ENCODE results near the gene NEU3. TPM values are rescaled to one million over a fixed set of nuclear protein-coding genes. Genes with fewer than 3 reads are reported as not detected.

Gene NEU3
- total and polyA plus RNA-seq, 2 of the 13 experiments (the other 11 are each of a cell fraction or from before 2014, with no cell fraction given) = 6.3 to 15.3 TPM

DNA sequence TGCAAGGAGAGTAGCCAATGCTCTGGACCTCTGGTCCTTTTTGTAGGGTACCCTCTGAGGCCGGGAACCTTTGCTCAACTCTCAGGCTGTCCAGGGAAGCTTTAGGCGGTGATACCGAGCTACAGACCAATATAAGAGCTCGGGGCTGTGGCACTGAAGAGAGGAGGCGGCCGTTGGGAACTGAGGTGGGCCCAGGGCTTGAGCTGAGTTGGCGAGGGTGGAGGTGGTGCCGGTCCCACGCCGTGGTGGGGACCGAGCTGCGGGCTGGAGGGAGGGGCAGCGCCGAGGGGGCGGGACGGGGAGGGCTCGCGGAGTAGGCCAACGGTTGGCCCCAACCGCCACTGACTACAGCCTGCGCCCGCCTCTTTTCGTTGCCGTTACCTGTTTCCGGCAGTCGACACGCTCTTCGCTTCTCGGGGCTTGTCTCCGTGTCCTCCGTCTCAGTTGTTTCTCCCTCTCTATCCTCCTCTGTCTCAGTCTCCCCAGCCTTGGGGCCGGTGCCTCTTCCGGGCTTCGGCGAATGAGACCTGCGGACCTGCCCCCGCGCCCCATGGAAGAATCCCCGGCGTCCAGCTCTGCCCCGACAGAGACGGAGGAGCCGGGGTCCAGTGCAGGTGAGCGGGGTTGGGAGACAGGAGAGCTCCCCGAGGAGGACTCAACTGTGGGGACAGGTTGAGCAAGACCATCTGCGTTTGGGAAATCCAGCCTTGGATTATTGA, at the start of gene NEU3 (continued):
- TF ChIP-seq EED (CRISPR knock-in tag; IDR thresholded peaks at IDR 0.05) (peak; percentile 79), ZNF883 (CRISPR knock-in tag; IDR thresholded peaks at IDR 0.05; ENCODE audit: not compliant biosample characterization) (peak; percentile 23), KDM2A (CRISPR knock-in tag; IDR thresholded peaks at IDR 0.05; ENCODE audit: borderline replicate concordance, low read depth) (peak; percentile 91), POGZ (CRISPR knock-in tag; IDR thresholded peaks at IDR 0.05) (0 out of 2 replicates have a peak, but pooled peaks have one; percentile 40), HOXA3 (CRISPR knock-in tag; IDR thresholded peaks at IDR 0.05) (peak; percentile 51; the same call in 1 of the 2 replicates), SP5 (CRISPR knock-in tag; IDR thresholded peaks at IDR 0.05; ENCODE audit: borderline replicate concordance, low read depth) (peak; percentile 75; the same call in 1 of the 2 replicates), IKZF4 (CRISPR knock-in tag; IDR thresholded peaks at IDR 0.05; ENCODE audit: borderline replicate concordance, low read depth, not compliant biosample characterization) (no peak), POLR2A (IDR thresholded peaks at IDR 0.05; ENCODE audit: insufficient read depth in 1 of 2, low read depth in 2 of 2, low read length in 2 of 2) (peak; percentile 86 to 87), SPEN (CRISPR knock-in tag; IDR thresholded peaks at IDR 0.05; ENCODE audit: low read depth) (peak; percentile 58; the same call in 1 of the 2 replicates), ZNF790 (CRISPR knock-in tag; IDR thresholded peaks at IDR 0.05; ENCODE audit: borderline replicate concordance) (peak; percentile 63; the same call in 1 of the 2 replicates), ZSCAN9 (CRISPR knock-in tag; IDR thresholded peaks at IDR 0.05; ENCODE audit: borderline replicate concordance) (0 out of 2 replicates have a peak, but pooled peaks have one; percentile 54), TARDBP (CRISPR knock-in tag; IDR thresholded peaks at IDR 0.05) (peak; percentile 40; the same call in 1 of the 2 replicates), ZNF670 (CRISPR knock-in tag; IDR thresholded peaks at IDR 0.05; ENCODE audit: borderline replicate concordance) (no peak), ZEB1 (IDR thresholded peaks at IDR 0.05; ENCODE audit: insufficient replicate concordance, low read depth) (peak; percentile 17), ZNF720 (CRISPR knock-in tag; IDR thresholded peaks at IDR 0.05) (no peak), ARID2 (CRISPR knock-in tag; IDR thresholded peaks at IDR 0.05; ENCODE audit: borderline replicate concordance) (peak; percentile 41; the same call in 1 of the 2 replicates)
- TF ChIP-seq, protein P1, sequence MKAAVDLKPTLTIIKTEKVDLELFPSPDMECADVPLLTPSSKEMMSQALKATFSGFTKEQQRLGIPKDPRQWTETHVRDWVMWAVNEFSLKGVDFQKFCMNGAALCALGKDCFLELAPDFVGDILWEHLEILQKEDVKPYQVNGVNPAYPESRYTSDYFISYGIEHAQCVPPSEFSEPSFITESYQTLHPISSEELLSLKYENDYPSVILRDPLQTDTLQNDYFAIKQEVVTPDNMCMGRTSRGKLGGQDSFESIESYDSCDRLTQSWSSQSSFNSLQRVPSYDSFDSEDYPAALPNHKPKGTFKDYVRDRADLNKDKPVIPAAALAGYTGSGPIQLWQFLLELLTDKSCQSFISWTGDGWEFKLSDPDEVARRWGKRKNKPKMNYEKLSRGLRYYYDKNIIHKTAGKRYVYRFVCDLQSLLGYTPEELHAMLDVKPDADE (CRISPR knock-in tag; IDR thresholded peaks at IDR 0.05) = no peak
- TF ChIP-seq, protein P2, sequence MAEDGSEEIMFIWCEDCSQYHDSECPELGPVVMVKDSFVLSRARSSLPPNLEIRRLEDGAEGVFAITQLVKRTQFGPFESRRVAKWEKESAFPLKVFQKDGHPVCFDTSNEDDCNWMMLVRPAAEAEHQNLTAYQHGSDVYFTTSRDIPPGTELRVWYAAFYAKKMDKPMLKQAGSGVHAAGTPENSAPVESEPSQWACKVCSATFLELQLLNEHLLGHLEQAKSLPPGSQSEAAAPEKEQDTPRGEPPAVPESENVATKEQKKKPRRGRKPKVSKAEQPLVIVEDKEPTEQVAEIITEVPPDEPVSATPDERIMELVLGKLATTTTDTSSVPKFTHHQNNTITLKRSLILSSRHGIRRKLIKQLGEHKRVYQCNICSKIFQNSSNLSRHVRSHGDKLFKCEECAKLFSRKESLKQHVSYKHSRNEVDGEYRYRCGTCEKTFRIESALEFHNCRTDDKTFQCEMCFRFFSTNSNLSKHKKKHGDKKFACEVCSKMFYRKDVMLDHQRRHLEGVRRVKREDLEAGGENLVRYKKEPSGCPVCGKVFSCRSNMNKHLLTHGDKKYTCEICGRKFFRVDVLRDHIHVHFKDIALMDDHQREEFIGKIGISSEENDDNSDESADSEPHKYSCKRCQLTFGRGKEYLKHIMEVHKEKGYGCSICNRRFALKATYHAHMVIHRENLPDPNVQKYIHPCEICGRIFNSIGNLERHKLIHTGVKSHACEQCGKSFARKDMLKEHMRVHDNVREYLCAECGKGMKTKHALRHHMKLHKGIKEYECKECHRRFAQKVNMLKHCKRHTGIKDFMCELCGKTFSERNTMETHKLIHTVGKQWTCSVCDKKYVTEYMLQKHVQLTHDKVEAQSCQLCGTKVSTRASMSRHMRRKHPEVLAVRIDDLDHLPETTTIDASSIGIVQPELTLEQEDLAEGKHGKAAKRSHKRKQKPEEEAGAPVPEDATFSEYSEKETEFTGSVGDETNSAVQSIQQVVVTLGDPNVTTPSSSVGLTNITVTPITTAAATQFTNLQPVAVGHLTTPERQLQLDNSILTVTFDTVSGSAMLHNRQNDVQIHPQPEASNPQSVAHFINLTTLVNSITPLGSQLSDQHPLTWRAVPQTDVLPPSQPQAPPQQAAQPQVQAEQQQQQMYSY (CRISPR knock-in tag; IDR thresholded peaks at IDR 0.05) = no peak
- TF ChIP-seq, protein P3, sequence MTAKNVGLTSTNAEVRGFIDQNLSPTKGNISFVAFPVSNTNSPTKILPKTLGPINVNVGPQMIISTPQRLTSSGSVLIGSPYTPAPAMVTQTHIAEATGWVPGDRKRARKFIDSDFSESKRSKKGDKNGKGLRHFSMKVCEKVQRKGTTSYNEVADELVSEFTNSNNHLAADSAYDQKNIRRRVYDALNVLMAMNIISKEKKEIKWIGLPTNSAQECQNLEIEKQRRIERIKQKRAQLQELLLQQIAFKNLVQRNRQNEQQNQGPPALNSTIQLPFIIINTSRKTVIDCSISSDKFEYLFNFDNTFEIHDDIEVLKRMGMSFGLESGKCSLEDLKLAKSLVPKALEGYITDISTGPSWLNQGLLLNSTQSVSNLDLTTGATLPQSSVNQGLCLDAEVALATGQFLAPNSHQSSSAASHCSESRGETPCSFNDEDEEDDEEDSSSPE (CRISPR knock-in tag; IDR thresholded peaks at IDR 0.05) = peak; percentile 70
- TF ChIP-seq, protein P4, sequence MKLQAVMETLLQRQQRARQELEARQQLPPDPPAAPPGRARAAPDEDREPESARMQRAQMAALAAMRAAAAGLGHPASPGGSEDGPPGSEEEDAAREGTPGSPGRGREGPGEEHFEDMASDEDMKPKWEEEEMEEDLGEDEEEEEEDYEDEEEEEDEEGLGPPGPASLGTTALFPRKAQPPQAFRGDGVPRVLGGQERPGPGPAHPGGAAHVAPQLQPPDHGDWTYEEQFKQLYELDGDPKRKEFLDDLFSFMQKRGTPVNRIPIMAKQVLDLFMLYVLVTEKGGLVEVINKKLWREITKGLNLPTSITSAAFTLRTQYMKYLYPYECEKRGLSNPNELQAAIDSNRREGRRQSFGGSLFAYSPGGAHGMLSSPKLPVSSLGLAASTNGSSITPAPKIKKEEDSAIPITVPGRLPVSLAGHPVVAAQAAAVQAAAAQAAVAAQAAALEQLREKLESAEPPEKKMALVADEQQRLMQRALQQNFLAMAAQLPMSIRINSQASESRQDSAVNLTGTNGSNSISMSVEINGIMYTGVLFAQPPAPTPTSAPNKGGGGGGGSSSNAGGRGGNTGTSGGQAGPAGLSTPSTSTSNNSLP (IDR thresholded peaks at IDR 0.05; ENCODE audit: low read depth, low read length) = no peak
